HepG2 (cell line): ENCODE results near the gene METAP1. TPM values are rescaled to one million over a fixed set of nuclear protein-coding genes. Genes with fewer than 3 reads are reported as not detected.

Experiments
- CBX5 ChIP-seq: sonication (generic); formaldehyde crosslinking; IDR thresholded peaks from 2 replicates; pipeline ENCODE4 v1.4.0; 2020; ENCODE audit warnings: missing genetic modification reagents, borderline replicate concordance
- CEBPG ChIP-seq: IDR thresholded peaks from 2 replicates; pipeline ENCODE4 v1.6.1; 2016
- DNMT1 ChIP-seq: sonication (generic); formaldehyde crosslinking; IDR thresholded peaks from 2 replicates; pipeline ENCODE4 v1.5.1; 2020; ENCODE audit warnings: mild to moderate bottlenecking, missing genetic modification reagents
- EP300 ChIP-seq, 3 experiments: sonication (generic) in 1 of 3; formaldehyde crosslinking in 1 of 3; IDR thresholded peaks; 2 replicates each; pipeline versions ENCODE4 v1.5.1 to v1.6.1; 2011 to 2020; ENCODE audit warnings: low read depth in 2 of 3, low read length in 2 of 3, borderline replicate concordance in 1 of 3, improper control_type of control experiment in 1 of 3, mild to moderate bottlenecking in 1 of 3, missing genetic modification reagents in 1 of 3, moderate library complexity in 1 of 3
- FOSL1 ChIP-seq: sonication (generic); formaldehyde crosslinking; IDR thresholded peaks from 2 replicates; pipeline ENCODE4 v1.9.0; 2021; ENCODE audit warnings: missing genetic modification reagents, borderline replicate concordance
- FOXA1 ChIP-seq, 2 experiments: fragments of 450-650 bp in 1 of 2; sonication (generic) in 1 of 2; formaldehyde crosslinking in 1 of 2; IDR thresholded peaks; 2 replicates each; pipeline versions ENCODE4 v1.4.0 to v1.6.1; 2016 to 2020; ENCODE audit warnings: missing genetic modification reagents in 1 of 2
- FOXP1 ChIP-seq, 2 experiments: fragments of 450-650 bp in 1 of 2; IDR thresholded peaks; 2 replicates each; pipeline ENCODE4 v1.6.1; 2017 to 2018; ENCODE audit warnings: antibody characterized with exemption in 1 of 2
- GABPA ChIP-seq, 2 experiments: IDR thresholded peaks; 2 replicates each; pipeline ENCODE4 v1.6.1; 2011 to 2016; ENCODE audit warnings: low read depth in 2 of 2, low read length in 1 of 2, missing biosample characterization in 1 of 2, missing genetic modification characterization in 1 of 2
- HOXA5 ChIP-seq: sonication (generic); formaldehyde crosslinking; IDR thresholded peaks from 2 replicates; pipeline ENCODE4 v1.4.0; 2020; ENCODE audit warnings: missing genetic modification reagents
- MAFK ChIP-seq, 2 experiments: IDR thresholded peaks in 1 of 2; conservative IDR thresholded peaks in 1 of 2; 2 replicates each; pipeline ENCODE4 v1.6.1; 2011; ENCODE audit warnings: improper control_type of control experiment in 2 of 2, low read length in 2 of 2
- RBM22 ChIP-seq: fragments of 200-400 bp; formaldehyde crosslinking; optimal IDR thresholded peaks from 2 replicates; pipeline ENCODE3; 2017; ENCODE audit warnings: mild to moderate bottlenecking, low read length, moderate library complexity
- RFX1 ChIP-seq: fragments of 450-650 bp; IDR thresholded peaks from 2 replicates; pipeline ENCODE4 v1.6.1; 2017
- YEATS4 ChIP-seq: sonication (generic); formaldehyde crosslinking; IDR thresholded peaks from 2 replicates; pipeline ENCODE4 v1.4.0; 2020; ENCODE audit warnings: missing genetic modification reagents, borderline replicate concordance
- ZNF431 ChIP-seq: sonication (generic); formaldehyde crosslinking; IDR thresholded peaks from 2 replicates; pipeline ENCODE4 v1.9.0; 2022; ENCODE audit warnings: missing genetic modification reagents, low read depth, mild to moderate bottlenecking, borderline replicate concordance
- ZNF570 ChIP-seq: sonication (generic); formaldehyde crosslinking; IDR thresholded peaks from 2 replicates; pipeline ENCODE4 v1.4.0; 2020; ENCODE audit warnings: mild to moderate bottlenecking, missing genetic modification reagents, borderline replicate concordance
- ZNF687 ChIP-seq: sonication (generic); formaldehyde crosslinking; IDR thresholded peaks from 2 replicates; pipeline ENCODE4 v1.5.1; 2020; ENCODE audit warnings: mild to moderate bottlenecking, missing genetic modification reagents, moderate library complexity
- polyA plus RNA-seq, 8 experiments: library from polyadenylated mRNA; depleted of rRNA in 3 of 8; stranded (reverse) in 7 of 8; unstranded in 1 of 8; fragments of >200 nt; fragmentation: Illumina TruSeq in 4 of 8; extraction: Trizol in 4 of 8; gene quantifications; 2 replicates each; pipeline versions ENCODE4 v1.2.1 to v1.2.3, GENCODE V29; 2011 to 2016; ENCODE audit warnings: low read depth in 4 of 8, missing spikeins in 1 of 8, mixed read lengths in 1 of 8; ENCODE audit not compliant: insufficient read depth in 1 of 8
- total RNA-seq, 5 experiments: library from RNA; depleted of rRNA; stranded (reverse); fragments of >200 nt; fragmentation: Illumina TruSeq; extraction: Trizol; gene quantifications; 2 replicates each; pipeline ENCODE4 v1.2.3, GENCODE V29; 2016; ENCODE audit warnings: low read depth in 1 of 5
- TF ChIP-seq, protein P1 (sequence below): sonication (generic); formaldehyde crosslinking; IDR thresholded peaks from 2 replicates; pipeline ENCODE4 v1.4.0; 2020; ENCODE audit warnings: mild to moderate bottlenecking, low read depth, missing genetic modification reagents
- TF ChIP-seq, protein P2 (sequence below): sonication (generic); formaldehyde crosslinking; IDR thresholded peaks from 2 replicates; pipeline ENCODE4 v1.4.0; 2020; ENCODE audit warnings: missing genetic modification reagents
- TF ChIP-seq, protein P3 (sequence below): sonication (generic); formaldehyde crosslinking; IDR thresholded peaks from 2 replicates; pipeline ENCODE4 v1.5.1; 2020; ENCODE audit warnings: mild to moderate bottlenecking, missing genetic modification reagents, moderate library complexity

Gene METAP1
- total and polyA plus RNA-seq, 2 of the 13 experiments (the other 11 are each of a cell fraction or from before 2014, with no cell fraction given) = 44.9 to 53.5 TPM

DNA sequence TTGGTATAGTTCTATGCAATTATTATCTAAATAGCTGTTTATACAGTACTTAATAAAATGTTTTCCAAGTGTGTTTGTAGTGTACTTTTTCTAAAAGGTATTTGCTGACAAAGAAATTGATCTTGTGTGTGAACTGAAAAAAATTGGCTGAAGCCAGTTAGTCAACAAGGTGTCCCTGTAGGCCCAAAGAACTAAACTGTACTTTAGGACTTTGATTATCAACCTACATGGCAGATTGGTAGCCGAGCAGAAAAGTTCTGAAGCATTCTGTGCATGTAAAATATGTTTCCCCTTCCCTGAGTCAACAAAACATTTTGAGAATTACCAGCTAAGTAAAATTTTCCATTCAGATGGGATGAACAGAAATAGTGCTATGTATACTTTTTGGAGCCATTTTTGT is 72.1 kb downstream of the METAP1 start (continued):
- TF ChIP-seq, protein P1, sequence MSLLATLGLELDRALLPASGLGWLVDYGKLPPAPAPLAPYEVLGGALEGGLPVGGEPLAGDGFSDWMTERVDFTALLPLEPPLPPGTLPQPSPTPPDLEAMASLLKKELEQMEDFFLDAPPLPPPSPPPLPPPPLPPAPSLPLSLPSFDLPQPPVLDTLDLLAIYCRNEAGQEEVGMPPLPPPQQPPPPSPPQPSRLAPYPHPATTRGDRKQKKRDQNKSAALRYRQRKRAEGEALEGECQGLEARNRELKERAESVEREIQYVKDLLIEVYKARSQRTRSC = no peak
- no peak for TF ChIP-seq FOSL1
- TF ChIP-seq ZNF687 (CRISPR knock-in tag) = no peak
- no peak for TF ChIP-seq GABPA (IDR thresholded peaks at IDR 0.05; ENCODE audit: low read depth, low read length)
- no peak for TF ChIP-seq GABPA (CRISPR knock-in tag; IDR thresholded peaks at IDR 0.05; ENCODE audit: low read depth)
- no peak for TF ChIP-seq YEATS4 (CRISPR knock-in tag)
- TF ChIP-seq EP300 (IDR thresholded peaks at IDR 0.05; ENCODE audit: low read depth in 2 of 2, low read length in 2 of 2) = peak in 1 of 2 experiments; percentile 37; a peak in 1 of 4 replicates
- no peak for TF ChIP-seq EP300 (CRISPR knock-in tag; IDR thresholded peaks at IDR 0.05; ENCODE audit: borderline replicate concordance)
- TF ChIP-seq ZNF570 (CRISPR knock-in tag) = no peak
- TF ChIP-seq, protein P2, sequence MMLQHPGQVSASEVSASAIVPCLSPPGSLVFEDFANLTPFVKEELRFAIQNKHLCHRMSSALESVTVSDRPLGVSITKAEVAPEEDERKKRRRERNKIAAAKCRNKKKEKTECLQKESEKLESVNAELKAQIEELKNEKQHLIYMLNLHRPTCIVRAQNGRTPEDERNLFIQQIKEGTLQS = no peak
- no peak for TF ChIP-seq RBM22
- no peak for TF ChIP-seq FOXP1 (IDR thresholded peaks at IDR 0.05)
- no peak; the same call in 1 of the 2 replicates for TF ChIP-seq FOXP1 (CRISPR knock-in tag; IDR thresholded peaks at IDR 0.05)
- no peak for TF ChIP-seq RFX1
- no peak for TF ChIP-seq CEBPG
- no peak for TF ChIP-seq ZNF431 (CRISPR knock-in tag)
- no peak for TF ChIP-seq HOXA5 (CRISPR knock-in tag)
- TF ChIP-seq FOXA1 (IDR thresholded peaks at IDR 0.05) = 0 out of 2 replicates have a peak, but pooled peaks have one; percentile 4
- no peak for TF ChIP-seq FOXA1 (CRISPR knock-in tag; IDR thresholded peaks at IDR 0.05)
- 0 out of 4 replicates have a peak, but pooled peaks of 1 of the 2 experiments have one; percentile 5 for TF ChIP-seq MAFK (conservative IDR thresholded peaks at IDR 0.05 in 1 of 2, IDR thresholded peaks at IDR 0.05 in 1 of 2; ENCODE audit: low read length in 2 of 2)
- TF ChIP-seq, protein P3, sequence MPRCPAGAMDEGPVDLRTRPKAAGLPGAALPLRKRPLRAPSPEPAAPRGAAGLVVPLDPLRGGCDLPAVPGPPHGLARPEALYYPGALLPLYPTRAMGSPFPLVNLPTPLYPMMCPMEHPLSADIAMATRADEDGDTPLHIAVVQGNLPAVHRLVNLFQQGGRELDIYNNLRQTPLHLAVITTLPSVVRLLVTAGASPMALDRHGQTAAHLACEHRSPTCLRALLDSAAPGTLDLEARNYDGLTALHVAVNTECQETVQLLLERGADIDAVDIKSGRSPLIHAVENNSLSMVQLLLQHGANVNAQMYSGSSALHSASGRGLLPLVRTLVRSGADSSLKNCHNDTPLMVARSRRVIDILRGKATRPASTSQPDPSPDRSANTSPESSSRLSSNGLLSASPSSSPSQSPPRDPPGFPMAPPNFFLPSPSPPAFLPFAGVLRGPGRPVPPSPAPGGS (CRISPR knock-in tag) = no peak
- no peak for TF ChIP-seq CBX5 (CRISPR knock-in tag)
- TF ChIP-seq DNMT1 = no peak
